Fibroblast of lung (primary cell): Measurements from ENCODE around the gene CTBP1.

Experiments used
- EZH2 ChIP-seq: IDR thresholded peaks from 2 replicates; pipeline ENCODE4 v1.5.1; 2012; ENCODE audit warnings: low read length, control low read depth, mild to moderate bottlenecking; ENCODE audit errors: missing control alignments
- TF ChIP-seq, protein P1 (sequence below), 2 donors: IDR thresholded peaks in 1 of 2; conservative IDR thresholded peaks in 1 of 2; 1 replicate in 1 of 2; 2 replicates in 1 of 2; pipeline ENCODE4 v1.5.1; 2011 to 2012; ENCODE audit warnings: low read length in 2 of 2, control low read depth in 1 of 2, inconsistent platforms in 1 of 2, low read depth in 1 of 2, mild to moderate bottlenecking in 1 of 2

DNA sequence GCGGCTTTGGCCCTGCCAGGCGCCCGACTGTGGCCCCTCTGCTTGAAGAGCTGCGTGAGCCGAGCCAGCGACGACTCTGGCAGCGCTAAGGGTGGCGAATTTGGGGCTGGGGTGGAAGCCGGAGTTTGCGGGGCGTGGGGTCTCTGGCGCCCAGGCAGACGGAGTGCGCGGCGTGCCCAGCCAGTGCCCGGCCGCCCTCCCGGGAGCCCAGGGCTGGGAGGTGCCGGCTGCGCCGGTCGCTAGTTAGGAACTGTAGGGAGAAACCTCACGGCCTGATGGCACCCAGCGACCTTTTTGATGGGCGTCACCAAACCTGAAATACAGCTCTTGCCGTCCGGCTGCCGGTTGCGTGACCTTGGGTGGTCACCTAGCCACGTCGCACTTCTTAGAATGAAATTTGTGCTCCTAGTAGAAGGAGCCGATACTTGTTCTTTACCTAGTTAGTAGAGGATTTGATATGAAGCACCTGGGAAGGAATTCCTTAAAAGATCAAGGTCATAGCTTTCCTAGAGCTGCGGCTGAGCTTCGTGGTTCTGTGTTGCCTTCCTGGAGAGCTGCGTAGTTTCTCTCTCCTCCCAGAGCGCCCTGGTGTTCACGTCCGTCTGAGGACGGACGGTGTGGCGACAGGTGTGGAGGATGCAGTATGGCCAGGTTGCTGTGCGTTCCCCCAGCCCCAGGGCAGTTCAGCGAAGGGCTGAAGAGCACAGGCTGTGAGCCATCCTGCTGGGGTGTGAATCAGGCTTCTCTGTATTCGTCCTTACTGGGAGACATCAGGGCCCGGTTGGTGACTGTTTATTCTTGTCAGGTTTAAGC is 41.4 kb upstream of the CTBP1 start:
- TF ChIP-seq EZH2, result no peak
- TF ChIP-seq, protein P1, sequence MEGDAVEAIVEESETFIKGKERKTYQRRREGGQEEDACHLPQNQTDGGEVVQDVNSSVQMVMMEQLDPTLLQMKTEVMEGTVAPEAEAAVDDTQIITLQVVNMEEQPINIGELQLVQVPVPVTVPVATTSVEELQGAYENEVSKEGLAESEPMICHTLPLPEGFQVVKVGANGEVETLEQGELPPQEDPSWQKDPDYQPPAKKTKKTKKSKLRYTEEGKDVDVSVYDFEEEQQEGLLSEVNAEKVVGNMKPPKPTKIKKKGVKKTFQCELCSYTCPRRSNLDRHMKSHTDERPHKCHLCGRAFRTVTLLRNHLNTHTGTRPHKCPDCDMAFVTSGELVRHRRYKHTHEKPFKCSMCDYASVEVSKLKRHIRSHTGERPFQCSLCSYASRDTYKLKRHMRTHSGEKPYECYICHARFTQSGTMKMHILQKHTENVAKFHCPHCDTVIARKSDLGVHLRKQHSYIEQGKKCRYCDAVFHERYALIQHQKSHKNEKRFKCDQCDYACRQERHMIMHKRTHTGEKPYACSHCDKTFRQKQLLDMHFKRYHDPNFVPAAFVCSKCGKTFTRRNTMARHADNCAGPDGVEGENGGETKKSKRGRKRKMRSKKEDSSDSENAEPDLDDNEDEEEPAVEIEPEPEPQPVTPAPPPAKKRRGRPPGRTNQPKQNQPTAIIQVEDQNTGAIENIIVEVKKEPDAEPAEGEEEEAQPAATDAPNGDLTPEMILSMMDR (conservative IDR thresholded peaks at IDR 0.05 in 1 of 2, IDR thresholded peaks at IDR 0.05 in 1 of 2; ENCODE audit: low read depth in 1 of 2, low read length in 2 of 2), result no peak
